AG08396 (cell line): ENCODE measurements around the gene ZNF8.
"Not testable (repeated sequence)": the region's sequence is repeated elsewhere in the genome, so short reads cannot be mapped to it uniquely, and the experiment has no call there.

ENCODE experiments used
- DNase-seq: peaks from one replicate; pipeline ENCODE4 v3.0.0; 2012; ENCODE audit warnings: low spot score, mixed read lengths

ZNF8 gene

DNA sequence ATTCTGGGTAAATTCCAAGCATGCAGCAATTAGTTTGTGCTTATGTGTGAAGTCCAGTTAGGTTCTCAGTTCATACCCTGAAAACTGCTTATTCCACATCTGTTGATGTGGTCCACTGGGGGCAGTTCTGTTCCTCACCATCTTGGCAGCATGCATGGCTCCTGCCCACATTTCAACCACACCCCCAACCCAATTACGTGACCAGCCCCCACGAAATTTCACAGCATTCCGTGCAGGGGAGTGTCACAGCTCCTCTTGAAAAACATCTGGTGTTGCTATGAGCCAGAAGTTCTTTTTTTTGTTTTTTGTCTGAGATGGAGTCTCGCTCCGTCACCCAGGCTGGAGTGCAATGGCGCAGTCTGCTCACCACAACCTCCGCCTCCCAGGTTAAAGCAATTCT, 17.3 kb downstream of the ZNF8 start:
- DNase-seq: no peak

DNA sequence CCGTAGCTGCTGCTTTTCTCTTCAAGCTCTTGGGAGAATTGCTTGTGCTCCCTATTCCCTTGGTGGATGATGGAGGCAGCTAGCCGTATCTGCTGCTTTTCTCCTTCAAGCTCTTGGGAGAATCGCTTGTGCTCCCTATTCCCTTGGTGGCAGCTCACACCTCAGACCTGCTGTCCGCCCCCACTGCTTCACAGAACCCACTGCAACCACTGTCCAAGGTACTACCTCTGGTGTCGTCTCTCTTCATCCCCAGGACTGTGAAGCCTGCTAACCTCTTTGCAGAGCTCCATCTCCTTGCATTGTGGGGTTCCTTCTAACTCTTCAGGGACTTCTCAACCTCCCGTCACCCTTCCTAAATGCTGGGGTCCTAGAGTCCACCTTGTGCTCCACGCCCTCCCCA, 21.9 kb downstream of the ZNF8 start:
- DNase-seq: no peak

DNA sequence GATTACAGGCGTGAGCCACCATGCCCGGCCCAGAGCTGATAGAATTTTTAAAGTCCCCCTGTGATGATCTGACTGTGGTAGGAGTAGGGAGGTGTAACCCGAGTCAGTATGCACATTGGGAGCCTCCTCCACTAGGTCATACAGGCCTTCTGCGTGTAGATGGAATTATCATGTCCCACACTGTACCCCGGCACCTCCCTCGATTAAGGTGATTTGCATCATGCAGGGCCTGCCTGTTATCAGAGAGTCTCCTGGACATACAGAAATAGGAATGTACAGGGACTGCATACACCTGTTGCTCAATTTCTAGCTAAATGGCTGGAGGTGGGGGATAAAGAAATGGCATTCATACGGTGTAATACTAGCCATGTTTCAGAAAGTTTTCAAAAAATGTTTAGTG, 25.5 kb downstream of the ZNF8 start:
- DNase-seq: no peak

DNA sequence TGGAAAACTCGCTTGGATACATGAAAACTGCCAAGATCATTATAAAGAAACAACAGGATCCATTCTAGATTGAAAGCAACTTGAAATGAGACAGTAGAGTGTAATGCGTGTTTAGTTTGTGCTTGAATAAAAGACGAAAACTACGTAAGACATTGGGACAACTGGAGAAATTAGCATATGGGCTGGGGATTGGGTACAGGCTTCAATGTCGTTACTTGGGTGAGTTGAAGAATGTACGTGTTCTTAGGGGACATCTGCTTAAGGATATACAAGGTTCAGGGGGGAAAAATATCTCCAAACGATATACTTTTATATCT, 26.0 kb downstream of the ZNF8 start:
- peak; percentile 12 for DNase-seq

DNA sequence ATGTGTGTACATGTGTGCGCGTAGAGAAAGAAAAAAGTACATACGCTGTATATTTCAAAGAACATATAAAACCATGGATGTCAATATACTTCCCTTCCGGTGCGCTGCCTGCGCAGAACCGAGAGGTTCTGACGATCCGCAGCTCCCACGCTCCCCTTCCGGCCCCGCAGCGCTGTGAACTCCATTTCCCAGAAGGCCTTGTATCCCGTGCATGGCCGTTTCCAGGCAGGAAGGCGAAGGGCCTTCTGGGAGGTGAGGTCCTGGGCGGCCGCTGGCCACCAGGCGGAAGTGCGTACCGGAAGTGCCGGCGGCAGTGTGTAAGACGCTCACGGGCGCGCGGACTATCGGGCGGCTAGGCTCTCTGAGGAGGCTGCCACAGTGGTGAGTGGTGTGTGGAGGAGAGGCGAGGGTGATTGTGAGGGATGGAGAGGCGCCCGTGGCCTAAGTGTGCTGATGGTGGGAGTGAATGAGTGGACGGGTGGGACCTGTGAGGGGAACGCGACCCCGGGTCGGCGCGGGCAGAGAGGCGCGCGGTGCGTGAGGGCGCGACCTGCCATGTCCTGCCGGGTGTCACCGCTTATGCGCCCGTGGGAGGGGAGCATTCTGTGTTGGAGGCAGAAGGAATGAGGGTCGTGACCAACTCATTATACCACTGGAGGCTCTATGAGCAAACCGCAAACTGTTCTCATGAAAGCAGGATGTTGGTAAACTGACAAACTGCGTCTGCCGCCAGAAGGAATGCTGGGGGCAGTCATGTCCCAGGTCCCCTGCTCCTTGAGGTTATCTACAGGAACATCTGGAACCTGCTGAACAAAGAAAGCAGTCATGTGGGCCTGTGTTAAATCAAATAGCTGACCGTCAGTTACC, 26.5 kb downstream of the ZNF8 start, which contains the start of gene ERVK3-1:
Gene ERVK3-1 (plus strand): TSS at position 313 of the 867 bp plus-strand sequence. CDS start 6,792 bp downstream, outside the sequence.
- DNase-seq: peak; percentile 96

DNA sequence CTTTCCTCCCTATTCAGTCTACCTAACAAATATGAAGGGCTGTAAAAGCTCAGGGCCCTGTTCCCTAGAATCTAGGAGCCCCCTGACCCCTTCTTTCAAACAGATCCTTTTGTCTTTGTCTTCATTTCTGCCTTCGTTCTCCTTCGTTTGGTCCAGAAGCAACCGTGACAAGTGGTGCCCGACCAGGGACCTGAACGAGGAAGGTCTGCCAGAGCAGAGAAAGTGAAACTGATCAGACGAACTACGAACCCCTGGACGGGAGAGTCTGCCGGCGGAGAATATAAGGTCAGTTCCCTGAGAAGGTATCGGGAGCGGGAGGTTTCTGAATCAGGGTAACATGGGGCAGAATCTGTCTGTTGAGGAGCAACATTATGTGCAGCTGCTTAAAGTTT, 27.2 kb downstream of the ZNF8 start:
- DNase-seq: peak; percentile 14

DNA sequence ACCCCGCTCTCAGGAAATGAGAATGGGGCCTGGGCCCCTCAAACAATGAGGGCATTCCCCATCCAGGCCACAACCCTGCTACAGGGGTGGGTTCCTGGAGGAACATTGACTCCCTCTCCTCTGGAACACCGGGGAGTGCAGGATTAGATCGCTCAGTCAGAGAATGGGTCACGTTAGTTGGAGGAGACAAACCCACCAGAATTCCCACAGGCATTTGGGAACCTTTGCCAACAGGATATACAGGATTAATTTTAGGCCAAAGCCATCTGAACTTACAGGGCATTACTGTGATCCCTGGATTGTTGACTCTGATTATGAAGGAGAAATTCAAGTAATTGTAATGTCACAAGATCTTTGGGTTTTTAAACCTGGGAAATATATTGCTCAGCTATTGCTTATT, 29.0 kb downstream of the ZNF8 start:
- no peak for DNase-seq

DNA sequence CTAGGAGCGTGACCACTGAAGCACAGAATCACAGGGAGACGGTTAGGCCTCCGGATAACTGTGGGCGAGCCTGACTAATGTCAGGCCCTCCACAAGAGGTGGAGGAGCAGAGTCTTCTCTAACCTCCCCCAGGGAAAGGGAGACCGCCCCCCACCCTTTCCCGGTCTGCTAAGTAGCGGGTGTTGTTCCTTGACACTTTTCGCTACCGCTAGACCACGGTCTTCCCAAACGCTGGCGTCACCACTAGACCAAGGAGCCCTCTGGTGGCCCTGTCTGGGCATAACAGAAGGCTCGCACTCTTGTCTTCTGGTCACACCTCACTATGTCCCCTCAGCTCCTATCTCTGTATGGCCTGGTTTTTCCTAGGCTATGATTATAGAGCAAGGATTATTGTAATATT, 31.9 kb downstream of the ZNF8 start:
- not testable (repeated sequence) for DNase-seq

DNA sequence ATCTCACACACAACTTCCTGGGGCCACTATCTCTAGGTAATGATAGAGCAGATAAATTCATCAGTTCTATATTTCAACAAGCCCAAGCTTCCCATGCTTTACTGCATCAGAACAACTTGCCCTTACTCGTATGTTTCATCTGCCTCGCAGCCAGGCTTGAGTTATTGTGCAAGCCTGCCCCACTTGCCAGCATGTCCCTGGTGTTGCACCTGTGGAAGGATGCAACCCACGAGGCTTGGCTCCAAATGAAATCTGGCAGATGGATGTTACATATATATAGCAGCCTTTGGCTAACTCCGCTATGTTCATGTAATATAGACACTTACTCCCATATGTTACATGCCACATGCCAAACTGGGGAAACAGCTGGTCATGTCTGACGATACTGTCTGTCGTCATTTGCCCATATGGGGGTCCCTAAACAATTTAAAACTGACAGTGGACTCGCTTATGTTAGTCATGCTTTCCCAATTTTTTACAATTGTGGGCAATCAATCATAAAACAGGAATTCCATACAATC, 32.6 kb downstream of the ZNF8 start:
- no peak for DNase-seq

DNA sequence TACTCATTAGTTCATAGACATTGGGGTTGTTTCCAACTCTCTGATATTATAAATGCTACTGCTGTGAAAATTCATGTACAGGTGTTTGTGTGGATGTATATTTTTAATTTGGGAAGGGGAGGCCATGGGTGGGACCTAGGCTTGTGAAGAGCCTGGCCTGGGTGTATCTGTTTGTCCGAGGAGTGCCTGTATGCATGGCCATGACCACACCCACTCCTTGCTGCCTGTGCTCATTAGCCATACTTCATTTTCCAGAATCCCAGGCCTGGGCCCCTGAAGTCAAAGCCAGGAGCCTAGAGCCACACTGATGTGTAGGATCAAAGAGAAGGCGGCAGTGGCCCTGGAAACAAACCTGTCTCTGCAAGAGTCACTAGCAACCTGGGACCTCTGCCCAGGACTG, 36.8 kb downstream of the ZNF8 start:
- no peak for DNase-seq

DNA sequence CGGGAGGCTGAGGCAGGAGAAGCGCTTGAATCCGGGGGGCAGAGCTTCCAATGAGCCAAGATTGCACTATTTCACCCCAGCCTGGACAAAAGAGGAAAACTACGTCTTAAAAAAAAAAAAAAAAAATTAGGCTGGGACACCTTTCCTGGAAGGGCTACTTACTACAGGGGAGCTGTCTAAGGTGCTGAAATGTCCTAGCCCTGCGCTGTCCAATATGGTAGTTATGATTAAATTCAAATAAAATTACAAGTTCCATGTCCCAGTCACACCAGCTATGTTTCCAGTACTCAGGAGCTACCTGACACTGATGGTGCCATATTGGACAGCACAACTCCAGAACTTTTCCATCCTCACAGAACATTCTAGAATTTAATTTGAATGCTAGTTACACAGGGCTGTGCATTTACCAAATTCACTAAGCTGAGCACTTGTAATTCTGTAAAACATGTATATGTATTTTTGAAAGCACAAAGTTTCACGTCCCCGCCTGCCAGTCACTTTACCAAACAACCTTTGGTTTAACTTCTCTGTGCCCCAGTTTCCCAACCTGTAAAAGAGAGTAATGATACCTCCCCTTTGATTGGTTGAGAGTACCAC, 38.8 kb downstream of the ZNF8 start:
- peak; percentile 25 for DNase-seq

DNA sequence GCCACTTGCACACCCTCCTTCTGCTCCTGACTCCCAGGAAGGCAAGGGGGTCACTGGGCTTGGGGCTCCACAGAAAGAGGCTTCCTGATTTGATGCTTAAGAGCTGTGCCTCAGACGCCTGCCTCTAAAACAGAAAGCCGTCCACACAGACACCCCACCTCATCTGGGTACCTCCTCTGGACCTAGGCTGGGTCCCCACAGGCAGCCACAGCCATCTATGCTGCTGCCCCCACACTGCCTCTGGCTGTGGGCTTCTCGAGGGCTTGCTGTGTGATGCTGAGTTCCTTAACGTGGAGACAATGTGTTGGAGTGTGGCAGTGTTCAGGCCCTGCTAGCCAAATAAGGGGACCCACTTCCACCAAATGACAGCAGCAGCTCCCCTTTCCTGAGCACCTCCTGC, 39.5 kb downstream of the ZNF8 start:
- DNase-seq: no peak

DNA sequence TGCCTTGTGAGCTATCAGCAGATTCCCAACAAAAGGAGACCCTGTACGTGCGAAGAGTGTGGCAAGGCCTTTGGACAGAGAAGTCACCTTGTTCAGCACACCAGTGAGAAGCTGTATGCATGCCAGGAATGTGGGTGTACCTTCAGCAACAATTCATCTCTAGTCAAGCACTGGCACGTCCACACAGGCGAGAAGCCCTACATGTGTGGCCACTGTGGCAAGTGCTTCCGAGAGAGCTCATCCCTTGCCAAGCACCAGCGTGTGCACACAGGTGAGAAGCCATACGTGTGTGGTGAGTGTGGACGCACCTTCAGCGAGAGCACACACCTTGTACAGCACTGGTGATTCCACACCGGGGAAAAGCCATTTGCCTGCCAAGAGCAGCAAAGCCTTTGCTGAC, 40.5 kb downstream of the ZNF8 start:
- no peak for DNase-seq

DNA sequence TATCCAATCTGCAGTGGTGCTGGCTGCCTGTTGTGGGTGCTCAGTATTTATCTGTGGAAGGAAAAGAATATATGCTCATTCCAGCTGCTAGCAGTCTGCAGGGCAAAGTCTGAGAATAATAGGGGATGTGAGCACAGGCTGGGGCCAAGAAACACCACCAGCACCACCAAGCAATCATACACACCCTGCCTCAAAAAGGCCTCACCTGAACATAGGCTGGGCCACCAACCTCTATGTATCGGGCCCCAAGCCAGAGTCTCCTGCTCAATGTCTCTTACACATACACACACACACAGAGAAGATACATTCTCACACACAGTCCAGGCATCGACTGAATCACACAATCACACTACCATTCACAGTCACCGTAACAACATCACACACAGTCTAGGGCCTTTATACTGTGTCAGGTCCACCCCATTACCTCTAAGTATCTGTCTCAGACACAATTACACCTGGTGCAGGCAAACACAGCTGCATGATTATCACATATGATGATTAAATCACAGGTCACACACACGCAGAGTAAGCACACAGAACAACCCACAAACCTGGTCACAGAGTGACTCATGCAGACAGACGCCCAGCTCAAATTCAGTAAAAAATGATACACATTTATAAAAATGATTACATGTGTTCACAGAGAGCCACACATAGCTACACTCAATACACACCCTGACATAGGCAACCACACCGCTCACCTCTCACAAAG, 46.7 kb downstream of the ZNF8 start:
- DNase-seq: no peak

DNA sequence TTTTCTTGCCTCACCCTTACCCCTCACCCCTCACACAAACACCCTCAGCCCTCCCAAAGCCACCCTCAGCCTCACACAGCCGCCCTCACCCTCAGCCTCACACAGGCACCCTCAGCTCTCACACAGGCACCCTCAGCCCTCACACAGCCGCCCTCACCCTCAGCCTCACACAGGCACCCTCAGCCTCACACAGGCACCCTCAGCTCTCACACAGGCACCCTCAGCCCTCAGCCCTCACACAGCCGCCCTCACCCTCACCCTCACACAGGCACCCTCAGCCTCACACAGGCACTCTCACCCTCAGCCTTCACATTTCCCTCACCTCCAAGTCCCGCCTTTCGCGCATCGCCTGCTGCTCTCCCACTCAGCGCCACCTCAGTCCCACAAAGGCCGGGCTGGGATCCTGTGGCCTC, 47.8 kb downstream of the ZNF8 start:
- DNase-seq: no peak

DNA sequence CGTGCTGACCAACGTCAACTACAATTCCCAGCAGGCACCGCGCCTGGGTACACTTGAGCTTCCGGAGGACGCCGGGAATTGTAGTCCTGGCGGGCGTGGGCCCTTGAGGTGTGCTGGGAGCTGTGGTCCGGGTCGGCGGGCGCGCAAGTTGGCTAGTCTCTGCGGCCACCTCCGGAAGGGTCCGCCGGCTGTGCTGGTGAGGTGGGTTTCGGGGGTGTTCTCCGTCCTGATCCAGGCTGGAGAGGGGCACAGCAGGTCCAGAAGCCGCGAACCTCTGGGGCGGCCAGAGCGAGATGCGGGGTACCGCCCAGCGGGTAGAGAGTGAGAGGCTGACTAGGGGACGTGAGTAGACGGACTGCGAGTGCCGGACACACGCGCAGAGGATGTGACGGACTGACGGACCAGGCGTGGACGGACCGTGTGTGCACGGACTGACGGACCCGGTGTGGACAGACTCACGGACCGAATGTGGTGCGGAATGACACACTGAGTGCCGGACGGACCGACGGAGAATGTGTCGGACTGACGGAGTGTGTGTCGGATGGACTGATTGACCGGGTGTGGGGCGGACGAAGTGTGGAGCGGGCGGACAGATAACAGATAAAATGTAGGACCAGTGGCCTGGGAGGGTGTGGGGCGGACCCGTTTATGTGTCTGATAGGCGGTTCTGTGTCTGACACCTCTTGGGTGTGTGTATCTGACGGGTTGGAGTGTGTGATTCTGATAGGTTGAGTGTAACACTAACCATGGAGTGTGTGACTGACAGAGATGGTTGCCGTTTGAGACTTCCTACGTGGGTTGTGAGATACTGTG, 48.4 kb downstream of the ZNF8 start, which contains the start of gene ZSCAN22:
Gene ZSCAN22 (plus strand): TSS at position 81 of the 813 bp plus-strand sequence. CDS start 7,809 bp downstream, outside the sequence.
- DNase-seq: peak; percentile 94

DNA sequence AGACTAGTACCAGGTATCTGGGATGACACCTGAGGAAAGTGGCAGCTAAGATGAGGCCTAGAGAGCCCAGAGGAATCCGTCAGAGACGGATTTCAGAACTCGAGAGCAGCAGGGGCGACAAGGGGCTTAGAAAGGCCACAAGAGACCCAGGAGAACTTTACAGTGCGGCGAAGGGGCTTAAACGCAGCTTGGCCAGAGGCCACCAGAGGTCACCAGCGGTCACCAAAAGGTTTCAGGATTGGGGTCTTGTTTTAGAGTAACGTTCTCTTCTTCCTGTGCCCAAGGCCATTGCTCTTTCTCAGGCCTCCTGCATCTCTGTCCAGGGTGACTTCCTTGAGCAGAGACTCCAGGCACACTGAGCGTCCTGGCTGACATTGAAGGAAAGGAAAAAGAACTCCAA, 50.2 kb downstream of the ZNF8 start:
- DNase-seq: no peak

DNA sequence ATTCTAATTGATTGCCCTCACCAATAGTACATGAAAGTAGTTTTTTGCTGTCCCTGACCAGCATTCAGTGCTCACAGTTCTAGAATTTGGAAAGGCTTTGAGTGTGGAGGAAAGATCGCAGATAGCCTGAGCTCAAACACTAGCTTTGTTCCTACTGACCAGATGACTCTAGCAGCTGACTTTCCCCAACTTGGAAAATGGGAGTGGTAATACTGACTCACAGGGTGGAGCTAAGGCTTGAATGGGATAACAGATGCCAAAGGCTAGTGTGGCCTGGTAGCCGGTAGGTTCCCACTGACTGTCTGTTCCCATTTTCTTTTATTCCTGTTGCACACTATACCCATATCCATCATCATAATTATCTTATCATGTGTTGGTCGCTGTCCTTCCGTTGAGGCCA, 51.7 kb downstream of the ZNF8 start:
- DNase-seq: peak; percentile 86

DNA sequence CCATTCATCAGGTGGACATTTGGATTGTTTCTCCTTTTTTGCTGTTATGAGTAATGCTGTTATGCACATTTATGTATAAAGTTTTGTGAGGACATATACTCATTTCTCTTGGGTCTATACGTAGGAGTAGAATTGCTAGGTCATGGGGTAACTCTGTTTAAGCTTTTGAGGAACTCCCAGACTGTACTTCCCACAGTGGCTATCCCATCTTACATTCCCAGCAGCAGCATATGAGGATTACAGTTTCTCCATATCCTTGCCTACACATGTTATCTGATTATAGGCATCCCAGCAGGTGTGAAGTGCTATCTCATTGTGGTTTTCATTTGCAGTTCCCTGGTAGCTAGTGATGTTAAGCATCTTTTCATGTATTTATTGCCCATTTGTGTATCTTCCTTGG, 53.9 kb downstream of the ZNF8 start:
- DNase-seq: no peak

DNA sequence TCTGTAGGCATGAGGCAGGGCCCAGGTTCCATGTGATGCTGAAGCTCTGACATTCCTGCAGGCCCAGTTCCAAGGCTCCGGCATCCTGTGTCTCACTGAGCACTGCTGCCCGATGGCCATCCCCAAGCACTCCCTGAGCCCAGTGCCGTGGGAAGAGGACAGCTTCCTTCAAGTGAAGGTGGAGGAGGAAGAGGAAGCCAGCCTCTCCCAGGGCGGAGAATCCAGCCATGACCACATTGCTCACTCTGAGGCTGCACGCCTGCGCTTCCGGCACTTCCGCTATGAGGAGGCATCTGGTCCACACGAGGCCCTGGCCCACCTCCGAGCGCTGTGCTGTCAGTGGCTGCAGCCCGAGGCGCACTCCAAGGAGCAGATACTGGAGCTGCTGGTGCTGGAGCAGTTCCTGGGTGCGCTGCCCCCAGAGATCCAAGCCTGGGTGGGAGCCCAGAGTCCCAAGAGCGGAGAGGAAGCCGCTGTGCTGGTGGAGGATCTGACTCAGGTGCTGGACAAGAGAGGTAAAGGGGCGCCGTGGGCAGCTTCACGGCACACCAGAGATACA, 56.0 kb downstream of the ZNF8 start:
- no peak for DNase-seq

DNA sequence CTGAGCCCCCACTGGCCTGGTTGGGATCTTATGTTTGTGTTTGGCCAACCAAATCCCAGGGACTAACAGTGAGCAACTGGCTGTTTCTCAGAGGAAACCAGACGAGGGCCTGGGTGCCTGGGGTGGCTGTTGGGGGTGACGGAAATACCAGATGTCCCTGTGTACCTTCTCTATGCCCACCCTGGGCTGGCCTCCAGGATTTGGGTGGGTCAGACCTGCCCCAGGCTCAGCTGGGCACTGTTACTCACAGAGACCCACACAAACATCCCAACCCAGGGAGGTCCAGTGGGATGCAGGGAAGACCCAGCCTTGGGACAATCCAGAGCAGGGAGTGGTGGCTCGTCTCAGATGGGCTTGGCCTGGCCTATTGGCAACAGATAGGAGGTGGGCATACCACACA, 56.9 kb downstream of the ZNF8 start:
- DNase-seq: no peak

DNA sequence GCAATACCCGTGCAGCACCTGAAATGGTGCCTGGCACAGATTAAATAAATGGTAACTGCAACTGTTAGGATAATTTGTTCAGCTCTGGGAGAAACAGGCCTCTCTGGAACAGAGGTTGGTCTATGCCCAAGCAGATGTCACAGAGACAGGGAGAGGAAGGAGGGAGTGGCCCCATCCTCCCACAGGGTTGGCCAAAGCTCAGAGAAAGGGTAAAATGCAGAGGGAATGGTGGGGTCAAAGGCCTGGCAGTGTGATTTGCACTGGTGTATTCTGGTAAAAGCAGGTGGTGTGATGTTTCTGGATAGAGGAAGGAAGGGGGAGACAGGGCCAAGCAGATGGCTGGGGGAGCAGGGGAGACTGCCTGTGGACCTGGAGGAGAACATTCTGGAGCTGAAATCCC, 57.5 kb downstream of the ZNF8 start:
- DNase-seq: no peak
